Upper lobe of left lung (tissue), 4 donors: ENCODE data around the gene CRYGS.

Source experiments
- CTCF ChIP-seq, 6 experiments: fragments of 450-650 bp in 4 of 6; fragments of 200-600 bp in 2 of 6; sonication (generic) in 2 of 6; IDR thresholded peaks; one replicate each; pipeline ENCODE4 v1.5.1; 2016 to 2019; ENCODE audit warnings: antibody characterized with exemption in 6 of 6
- EP300 ChIP-seq, 4 donors: sonication (generic); formaldehyde crosslinking; IDR thresholded peaks; one replicate each; pipeline ENCODE4 v1.5.1; 2017; ENCODE audit warnings: antibody characterized with exemption in 4 of 4, control low read depth in 2 of 4
- POLR2A ChIP-seq, 4 donors: fragments of 450-650 bp; IDR thresholded peaks; one replicate each; pipeline ENCODE4 v1.5.1; 2016 to 2017; ENCODE audit warnings: antibody characterized with exemption in 4 of 4, mild to moderate bottlenecking in 2 of 4
- POLR2AphosphoS5 ChIP-seq, 2 donors: sonication (generic); formaldehyde crosslinking; IDR thresholded peaks; one replicate each; pipeline ENCODE4 v1.5.1; 2017; ENCODE audit warnings: antibody characterized with exemption in 2 of 2

- TF ChIP-seq EP300 (IDR thresholded peaks at IDR 0.05), result no peak
- TF ChIP-seq CTCF (IDR thresholded peaks at IDR 0.05), result peak; percentile 51 to 84 (median 72)
- no peak for TF ChIP-seq POLR2A (IDR thresholded peaks at IDR 0.05)
- no peak for TF ChIP-seq POLR2AphosphoS5 (IDR thresholded peaks at IDR 0.05)
Observed at GRCh38 chr3:186540221-186540834, 3.9 kb downstream of the CRYGS start.
